Measurements from ENCODE around the gene GOLGA8K. TPM values are rescaled to one million over a fixed set of nuclear protein-coding genes. Genes with fewer than 3 reads are reported as not detected.
"Not testable (repeated sequence)": the region's sequence is repeated elsewhere in the genome, so short reads cannot be mapped to it uniquely, and the experiment has no call there.

The GOLGA8K gene, protein sequence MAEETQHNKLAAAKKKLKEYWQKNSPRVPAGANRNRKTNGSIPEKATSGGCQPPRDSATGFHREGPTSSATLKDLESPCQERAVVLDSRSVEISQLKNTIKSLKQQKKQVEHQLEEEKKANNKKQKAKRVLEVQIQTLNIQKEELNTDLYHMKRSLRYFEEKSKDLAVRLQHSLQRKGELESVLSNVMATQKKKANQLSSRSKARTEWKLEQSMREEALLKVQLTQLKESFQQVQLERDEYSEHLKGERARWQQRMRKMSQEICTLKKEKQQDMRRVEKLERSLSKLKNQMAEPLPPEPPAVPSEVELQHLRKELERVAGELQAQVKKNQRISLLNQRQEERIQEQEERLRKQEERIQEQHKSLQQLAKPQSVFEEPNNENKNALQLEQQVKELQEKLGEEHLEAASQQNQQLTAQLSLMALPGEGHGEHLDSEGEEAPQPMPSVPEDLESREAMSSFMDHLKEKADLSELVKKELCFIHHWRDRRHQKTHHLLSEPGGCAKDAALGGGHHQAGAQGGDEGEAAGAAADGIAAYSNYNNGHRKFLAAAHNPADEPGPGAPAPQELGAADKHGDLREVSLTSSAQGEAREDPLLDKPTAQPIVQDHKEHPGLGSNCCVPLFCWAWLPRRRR
- total RNA-seq (2014; rRNA removed; shearing (Covaris generic)) (not detected in 2 replicates), polyA plus RNA-seq (2016; fragmentation: Nextera tagmentation; extraction: Ambion mirVana) (0.24 TPM in 1 of 2 replicates, not detected in the other)
- long read RNA-seq: 0 reads

DNA sequence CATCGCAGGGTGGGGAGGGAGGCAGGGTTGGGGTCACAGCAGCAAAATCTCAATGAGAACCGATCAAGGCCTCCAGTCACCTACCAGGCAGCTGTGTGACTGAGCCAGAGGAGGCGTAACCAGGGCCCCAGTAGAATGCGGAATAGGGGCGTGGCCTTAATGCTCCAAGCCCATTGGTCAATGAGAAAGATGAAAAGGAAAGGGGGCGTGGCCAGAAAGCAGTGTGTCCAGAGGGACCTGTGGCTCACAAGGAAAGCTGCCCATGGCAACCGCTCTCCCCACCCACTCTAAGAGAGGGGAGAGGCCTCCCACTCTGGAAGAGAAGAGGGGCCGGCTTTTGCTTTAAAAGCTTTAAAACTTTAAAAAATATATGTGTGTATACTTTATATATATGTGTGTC is at the start of gene GOLGA8K:
Gene GOLGA8K (minus strand): TSS at position 101 of the 400 bp plus-strand sequence. CDS start 98 bp downstream, at position 3.
- not testable (repeated sequence) for H3K27ac ChIP-seq (ENCODE audit: low read depth); H3K9me2 ChIP-seq (ENCODE audit: insufficient read depth); H3K4me1 ChIP-seq (ENCODE audit: insufficient read depth); ATAC-seq; H3K9me3 Mint-ChIP-seq; H3K27me3 Mint-ChIP-seq (ENCODE audit: insufficient read depth, low read depth, poor library complexity); H4K20me1 ChIP-seq (replicated peaks; ENCODE audit: insufficient read depth); H3K27me3 ChIP-seq (ENCODE audit: insufficient read depth); H3K4me1 Mint-ChIP-seq; DNase-seq (ENCODE audit: low spot score); H3K4me3 Mint-ChIP-seq; H3K36me3 ChIP-seq (ENCODE audit: insufficient read depth); H3F3A ChIP-seq (replicated peaks; ENCODE audit: low read depth); H3K27ac Mint-ChIP-seq; H2AFZ ChIP-seq; H3K4me3 ChIP-seq; H3K79me2 ChIP-seq (replicated peaks; ENCODE audit: insufficient read depth); H3K36me3 Mint-ChIP-seq (ENCODE audit: low read depth); H3K4me2 ChIP-seq

- H3K4me3 ChIP-seq; H3K27me3 Mint-ChIP-seq (ENCODE audit: insufficient read depth, low read depth, poor library complexity); H3F3A ChIP-seq (replicated peaks; ENCODE audit: low read depth); H3K79me2 ChIP-seq (replicated peaks; ENCODE audit: insufficient read depth); H3K36me3 Mint-ChIP-seq (ENCODE audit: low read depth); H3K4me1 ChIP-seq (ENCODE audit: insufficient read depth); H3K9me3 Mint-ChIP-seq; H3K9me2 ChIP-seq (ENCODE audit: insufficient read depth); H4K20me1 ChIP-seq (replicated peaks; ENCODE audit: insufficient read depth); H3K4me2 ChIP-seq; H3K36me3 ChIP-seq (ENCODE audit: insufficient read depth); H3K27me3 ChIP-seq (ENCODE audit: insufficient read depth); DNase-seq (ENCODE audit: low spot score); H2AFZ ChIP-seq; H3K4me3 Mint-ChIP-seq; H3K27ac Mint-ChIP-seq; H3K27ac ChIP-seq (ENCODE audit: low read depth); H3K4me1 Mint-ChIP-seq: not testable (repeated sequence)
- peak; percentile 78 for ATAC-seq
Measured at GRCh38 chr15:32440445-32440977, 37.4 kb upstream of the GOLGA8K start.

- H3K27me3 ChIP-seq (ENCODE audit: insufficient read depth); H3K27ac ChIP-seq (ENCODE audit: low read depth); H2AFZ ChIP-seq; H4K20me1 ChIP-seq (replicated peaks; ENCODE audit: insufficient read depth); H3K36me3 Mint-ChIP-seq (ENCODE audit: low read depth); H3K4me3 ChIP-seq; H3K4me2 ChIP-seq; H3K9me3 Mint-ChIP-seq; H3K27ac Mint-ChIP-seq; H3K4me1 ChIP-seq (ENCODE audit: insufficient read depth); H3K4me3 Mint-ChIP-seq; H3K27me3 Mint-ChIP-seq (ENCODE audit: insufficient read depth, low read depth, poor library complexity); H3K9me2 ChIP-seq (ENCODE audit: insufficient read depth); H3F3A ChIP-seq (replicated peaks; ENCODE audit: low read depth); H3K36me3 ChIP-seq (ENCODE audit: insufficient read depth); H3K4me1 Mint-ChIP-seq; H3K79me2 ChIP-seq (replicated peaks; ENCODE audit: insufficient read depth); DNase-seq (ENCODE audit: low spot score): not testable (repeated sequence)
- ATAC-seq: peak; percentile 92
Measured at GRCh38 chr15:32434102-32434963, 31.2 kb upstream of the GOLGA8K start.

- H2AFZ ChIP-seq; H3K36me3 Mint-ChIP-seq (ENCODE audit: low read depth); H3K9me2 ChIP-seq (ENCODE audit: insufficient read depth); H3K36me3 ChIP-seq (ENCODE audit: insufficient read depth); H4K20me1 ChIP-seq (replicated peaks; ENCODE audit: insufficient read depth); H3K27ac ChIP-seq (ENCODE audit: low read depth); H3K9me3 Mint-ChIP-seq; H3K27ac Mint-ChIP-seq; H3K4me3 ChIP-seq; H3F3A ChIP-seq (replicated peaks; ENCODE audit: low read depth); H3K4me3 Mint-ChIP-seq; DNase-seq (ENCODE audit: low spot score); H3K4me1 ChIP-seq (ENCODE audit: insufficient read depth); H3K27me3 ChIP-seq (ENCODE audit: insufficient read depth); H3K27me3 Mint-ChIP-seq (ENCODE audit: insufficient read depth, low read depth, poor library complexity); H3K79me2 ChIP-seq (replicated peaks; ENCODE audit: insufficient read depth); ATAC-seq; H3K4me2 ChIP-seq; H3K4me1 Mint-ChIP-seq: not testable (repeated sequence)
Measured at GRCh38 chr15:32427635-32428034, 24.5 kb upstream of the GOLGA8K start.

DNA sequence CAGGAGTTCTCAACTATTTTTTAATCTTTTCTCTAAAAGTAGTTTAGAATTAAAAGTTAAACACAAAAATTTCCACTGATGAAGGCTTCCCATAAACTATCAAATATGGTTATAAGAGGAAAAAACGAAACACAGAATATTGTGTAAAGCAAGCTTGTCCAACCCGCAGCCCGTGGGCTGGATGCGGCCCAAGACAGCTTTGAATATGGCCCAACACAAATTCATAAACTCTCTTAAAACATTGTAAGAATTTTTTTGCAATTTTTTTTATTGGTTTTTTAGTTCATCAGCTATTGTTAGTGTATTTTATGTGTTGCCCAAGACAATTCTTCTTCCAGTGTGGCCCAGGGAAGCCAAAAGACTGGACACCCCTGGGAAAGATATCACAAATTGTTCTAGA is 23.4 kb upstream of the GOLGA8K start:
- H2AFZ ChIP-seq; H3K36me3 Mint-ChIP-seq (ENCODE audit: low read depth); ATAC-seq; H3K27me3 Mint-ChIP-seq (ENCODE audit: insufficient read depth, low read depth, poor library complexity); H3K27ac ChIP-seq (ENCODE audit: low read depth); H3K4me3 Mint-ChIP-seq; H3K4me3 ChIP-seq; H3K9me2 ChIP-seq (ENCODE audit: insufficient read depth); H3K4me1 ChIP-seq (ENCODE audit: insufficient read depth); H3F3A ChIP-seq (replicated peaks; ENCODE audit: low read depth); H3K4me1 Mint-ChIP-seq; H3K79me2 ChIP-seq (replicated peaks; ENCODE audit: insufficient read depth); H4K20me1 ChIP-seq (replicated peaks; ENCODE audit: insufficient read depth); H3K36me3 ChIP-seq (ENCODE audit: insufficient read depth); H3K27me3 ChIP-seq (ENCODE audit: insufficient read depth); H3K27ac Mint-ChIP-seq; H3K4me2 ChIP-seq; DNase-seq (ENCODE audit: low spot score); H3K9me3 Mint-ChIP-seq: not testable (repeated sequence)

All from GM23338 (cell line).